Uterus (tissue), 2 donors: ENCODE data around the gene COL25A1.

Experiments
- CTCF ChIP-seq, 4 experiments: fragments of 200-600 bp in 2 of 4; fragments of 450-650 bp in 2 of 4; sonication (generic) in 2 of 4; IDR thresholded peaks; one replicate each; pipeline ENCODE4 v1.5.1; 2016 to 2019; ENCODE audit warnings: antibody characterized with exemption in 4 of 4, mild to moderate bottlenecking in 2 of 4, moderate library complexity in 1 of 4
- POLR2A ChIP-seq, 2 donors: fragments of 450-650 bp; IDR thresholded peaks; one replicate each; pipeline ENCODE4 v1.6.1; 2016; ENCODE audit warnings: antibody characterized with exemption in 2 of 2, mild to moderate bottlenecking in 1 of 2, moderate library complexity in 1 of 2

- TF ChIP-seq CTCF (IDR thresholded peaks at IDR 0.05) (no peak), POLR2A (IDR thresholded peaks at IDR 0.05) (no peak)
These were observed 16.7 kb upstream of the COL25A1 start for GRCh38 chr4:109319156-109319555.
